ENCODE data around the gene DAB2IP.
"Not testable (repeated sequence)": the region's sequence is repeated elsewhere in the genome, so short reads cannot be mapped to it uniquely, and the experiment has no call there.

DAB2IP gene

GRCh38 chr9:121786543-121786948, 135.1 kb downstream of the DAB2IP start:
- H3K4me3 ChIP-seq (ENCODE audit: low read depth, low read length) = no peak overlapping the region
- TF ChIP-seq CTCF (IDR thresholded peaks at IDR 0.05; ENCODE audit: low read depth, low read length) = no peak

GRCh38 chr9:121786998-121787422, 135.6 kb downstream of the DAB2IP start:
- H3K4me3 ChIP-seq (ENCODE audit: low read depth, low read length) = no peak overlapping the region
- no peak for TF ChIP-seq CTCF (IDR thresholded peaks at IDR 0.05; ENCODE audit: low read depth, low read length)

GRCh38 chr9:121788686-121789366, 137.4 kb downstream of the DAB2IP start:
- TF ChIP-seq CTCF (IDR thresholded peaks at IDR 0.05; ENCODE audit: low read depth, low read length) = no peak
- no peak overlapping the region for H3K4me3 ChIP-seq (ENCODE audit: low read depth, low read length)

DNA sequence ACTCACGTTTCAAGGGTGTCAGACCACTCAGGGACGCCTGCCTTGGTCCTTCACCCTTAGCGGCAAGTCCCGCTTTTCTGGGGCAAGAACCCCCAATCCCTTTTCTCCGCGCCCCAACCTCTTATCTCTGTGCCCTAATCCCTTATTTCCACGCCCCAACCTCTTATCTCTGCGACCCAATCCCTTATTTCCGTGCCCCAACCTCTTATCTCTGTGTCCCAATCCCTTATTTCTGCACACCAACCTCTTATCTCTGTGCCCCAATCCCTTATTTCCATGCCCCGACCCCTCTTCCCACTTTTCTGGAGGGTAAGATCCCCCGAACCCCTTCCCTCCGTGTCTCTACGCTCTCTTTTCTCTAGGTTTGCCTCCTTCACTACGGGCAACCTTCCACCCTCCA, 139.4 kb downstream of the DAB2IP start:
- no peak for TF ChIP-seq CTCF (IDR thresholded peaks at IDR 0.05; ENCODE audit: low read depth, low read length)
- H3K4me3 ChIP-seq (ENCODE audit: low read depth, low read length) = no peak overlapping the region

DNA sequence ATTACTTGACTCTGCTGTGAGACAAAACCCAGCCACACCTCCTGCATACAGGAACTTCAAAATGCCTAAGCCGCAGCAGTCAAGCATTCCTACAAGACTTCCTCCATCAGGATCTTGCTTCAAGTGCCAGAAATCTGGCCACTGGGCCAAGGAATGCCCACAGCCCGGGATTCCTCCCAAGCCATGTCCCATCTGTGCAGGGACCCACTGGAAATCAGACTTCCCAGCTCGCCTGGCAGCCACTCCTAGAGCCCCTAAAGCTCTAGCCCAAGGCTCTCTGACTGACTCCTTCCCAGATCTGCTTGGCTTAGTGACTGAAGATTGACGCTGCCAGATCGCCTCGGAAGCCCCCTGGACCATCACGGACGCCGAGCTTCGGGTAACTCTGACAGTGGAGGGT, 141.0 kb downstream of the DAB2IP start:
- H3K4me3 ChIP-seq (ENCODE audit: low read depth, low read length) = not testable (repeated sequence)

GRCh38 chr9:121794334-121794733, 142.9 kb downstream of the DAB2IP start:
- not testable (repeated sequence) for H3K4me3 ChIP-seq (ENCODE audit: low read depth, low read length)

DNA sequence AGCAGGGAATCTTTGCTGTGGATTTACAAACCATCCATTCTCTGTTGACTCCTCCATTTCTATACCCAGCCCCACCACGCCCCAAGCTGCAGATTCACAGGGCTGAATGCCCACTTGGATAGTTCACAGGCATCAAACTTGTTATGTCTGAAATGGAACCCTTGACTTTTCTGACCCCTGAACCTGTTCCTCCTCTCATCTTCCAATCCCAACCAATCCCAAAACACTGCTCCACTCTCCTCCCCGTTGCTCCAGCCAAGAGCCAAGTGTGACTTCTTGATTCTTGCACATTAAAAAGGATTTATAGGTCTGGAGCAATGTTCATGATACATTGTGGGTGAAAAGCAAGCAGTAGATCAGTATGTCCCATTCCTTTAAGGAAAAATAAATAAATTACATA, 145.6 kb downstream of the DAB2IP start:
- H3K4me3 ChIP-seq (ENCODE audit: low read depth, low read length) = no peak overlapping the region
- no peak for TF ChIP-seq CTCF (IDR thresholded peaks at IDR 0.05; ENCODE audit: low read depth, low read length)

DNA sequence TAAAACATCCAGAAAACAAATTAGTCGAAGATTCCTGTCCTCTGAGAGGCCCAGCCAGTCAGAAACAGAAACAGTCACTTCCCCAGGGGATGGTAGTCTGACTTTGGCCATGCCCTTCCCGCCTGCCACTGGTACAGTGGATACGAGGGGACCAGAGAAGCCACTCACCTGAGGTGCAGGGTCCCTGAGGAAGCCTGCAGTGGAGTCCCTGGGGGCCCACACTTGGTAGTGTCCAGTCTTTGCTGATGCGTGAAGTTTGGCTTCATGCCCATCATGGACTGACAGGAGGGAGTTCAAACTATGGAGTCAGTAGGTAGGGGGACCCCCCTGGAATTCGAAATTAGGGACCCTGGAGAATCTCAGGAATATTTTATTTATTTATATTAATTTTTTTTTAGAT, 147.5 kb downstream of the DAB2IP start:
- H3K4me3 ChIP-seq (ENCODE audit: low read depth, low read length) = no peak overlapping the region
- TF ChIP-seq CTCF (IDR thresholded peaks at IDR 0.05; ENCODE audit: low read depth, low read length) = no peak

All from WI38 (cell line).